OCI-LY1 (cell line): ENCODE measurements around the gene KLC1.

Experiments used
- H2AFZ ChIP-seq: fragments of 200-600 bp; sonication (generic), shearing (Covaris generic); 2 replicates; pipeline ENCODE4 v1.6.0; 2014; ENCODE audit warnings: antibody characterized with exemption, mild to moderate bottlenecking, low read length
- H3F3A ChIP-seq: fragments of 200-600 bp; sonication (generic), shearing (Covaris generic); 2 replicates; pipeline ENCODE4 v1.6.0; 2014; ENCODE audit warnings: mild to moderate bottlenecking, antibody characterized with exemption, low read length, moderate library complexity; ENCODE audit not compliant: insufficient read depth
- H3K27ac ChIP-seq: fragments of 200-600 bp; sonication (generic); 2 replicates; pipeline ENCODE4 v1.5.1; 2014; ENCODE audit warnings: low read length, mixed run types, mild to moderate bottlenecking, low read depth; ENCODE audit not compliant: poor library complexity, severe bottlenecking
- H3K27me3 ChIP-seq: fragments of 200-600 bp; sonication (generic); 2 replicates; pipeline ENCODE4 v1.6.0; 2014; ENCODE audit warnings: antibody characterized with exemption, mild to moderate bottlenecking, low read length, moderate library complexity; ENCODE audit not compliant: insufficient read depth
- H3K36me3 ChIP-seq: fragments of 200-600 bp; sonication (generic); 2 replicates; pipeline ENCODE4 v1.6.1; 2014; ENCODE audit warnings: mild to moderate bottlenecking, antibody characterized with exemption, low read length, moderate library complexity, mixed read lengths; ENCODE audit not compliant: insufficient read depth
- H3K4me1 ChIP-seq: fragments of 200-600 bp; sonication (generic); 2 replicates; pipeline ENCODE4 v1.5.1; 2014; ENCODE audit warnings: mild to moderate bottlenecking, low read length, moderate library complexity; ENCODE audit not compliant: insufficient read depth, severe bottlenecking
- H3K4me2 ChIP-seq: fragments of 200-600 bp; sonication (generic), shearing (Covaris generic); 2 replicates; pipeline ENCODE4 v1.6.1; 2014; ENCODE audit warnings: low read length
- H3K4me3 ChIP-seq: fragments of 200-600 bp; sonication (generic); 2 replicates; pipeline ENCODE4 v1.5.1; 2014; ENCODE audit warnings: low read length, low read depth, mild to moderate bottlenecking, mixed read lengths; ENCODE audit not compliant: poor library complexity, severe bottlenecking
- H3K79me2 ChIP-seq: fragments of 200-600 bp; shearing (Covaris generic); 2 replicates; pipeline ENCODE4 v1.6.1; 2016; ENCODE audit warnings: mixed run types, low read length, mixed read lengths; ENCODE audit not compliant: insufficient read depth
- H3K9ac ChIP-seq: fragments of 200-600 bp; sonication (generic), shearing (Covaris generic); 2 replicates; pipeline ENCODE4 v1.6.1; 2014; ENCODE audit warnings: mild to moderate bottlenecking, low read length, mixed read lengths
- H3K9me2 ChIP-seq: fragments of 200-600 bp; sonication (generic), shearing (Covaris generic); 2 replicates; pipeline ENCODE4 v1.6.1; 2014; ENCODE audit warnings: low read depth, mild to moderate bottlenecking, low read length, mixed read lengths
- H3K9me3 ChIP-seq: fragments of 200-600 bp; shearing (Covaris generic); 2 replicates; pipeline ENCODE4 v1.6.1; 2014; ENCODE audit warnings: low read length, mixed read lengths
- H4K20me1 ChIP-seq: fragments of 200-600 bp; sonication (generic), shearing (Covaris generic); 2 replicates; pipeline ENCODE4 v1.6.0; 2016; ENCODE audit warnings: mild to moderate bottlenecking, low read length; ENCODE audit not compliant: insufficient read depth
- CTCF ChIP-seq: fragments of 200-600 bp; sonication (generic), shearing (Covaris generic); IDR thresholded peaks from 2 replicates; pipeline ENCODE4 v1.5.1; 2017; ENCODE audit warnings: mild to moderate bottlenecking, antibody characterized with exemption, low read length, moderate library complexity, mixed read lengths
- EZH2 ChIP-seq: fragments of 200-600 bp; sonication (generic), shearing (Covaris generic); IDR thresholded peaks from 2 replicates; pipeline ENCODE4 v1.8.0; 2017; ENCODE audit warnings: borderline replicate concordance, mixed run types, mild to moderate bottlenecking, antibody characterized with exemption, low read length, moderate library complexity, mixed read lengths

The KLC1 gene

GRCh38 chr14:103694572-103695026 is 65.6 kb downstream of the KLC1 start:
- Histone ChIP-seq H3K9me2 (no peaks in the 10 kb centered on the region), H3K27ac (peak overlapping the region; percentile 97), H3K79me2 (no peaks in the 10 kb centered on the region), H3K4me3 (no peak overlapping the region), H2AFZ (no peak overlapping the region), H3K4me2 (no peak overlapping the region), H3K27me3 (no peaks in the 10 kb centered on the region), H3K9ac (no peak overlapping the region), H3K36me3 (peaks cover 51% of the 10 kb centered on the region), H4K20me1 (no peaks in the 10 kb centered on the region), H3K4me1 (peaks cover 100% of the 10 kb centered on the region), H3F3A (peaks cover 4% of the 10 kb centered on the region; the same call in 1 of the 2 replicates), H3K9me3 (no peaks in the 10 kb centered on the region)
- TF ChIP-seq CTCF (peak; percentile 31; the same call in 1 of the 2 replicates), EZH2 (no peak)

DNA sequence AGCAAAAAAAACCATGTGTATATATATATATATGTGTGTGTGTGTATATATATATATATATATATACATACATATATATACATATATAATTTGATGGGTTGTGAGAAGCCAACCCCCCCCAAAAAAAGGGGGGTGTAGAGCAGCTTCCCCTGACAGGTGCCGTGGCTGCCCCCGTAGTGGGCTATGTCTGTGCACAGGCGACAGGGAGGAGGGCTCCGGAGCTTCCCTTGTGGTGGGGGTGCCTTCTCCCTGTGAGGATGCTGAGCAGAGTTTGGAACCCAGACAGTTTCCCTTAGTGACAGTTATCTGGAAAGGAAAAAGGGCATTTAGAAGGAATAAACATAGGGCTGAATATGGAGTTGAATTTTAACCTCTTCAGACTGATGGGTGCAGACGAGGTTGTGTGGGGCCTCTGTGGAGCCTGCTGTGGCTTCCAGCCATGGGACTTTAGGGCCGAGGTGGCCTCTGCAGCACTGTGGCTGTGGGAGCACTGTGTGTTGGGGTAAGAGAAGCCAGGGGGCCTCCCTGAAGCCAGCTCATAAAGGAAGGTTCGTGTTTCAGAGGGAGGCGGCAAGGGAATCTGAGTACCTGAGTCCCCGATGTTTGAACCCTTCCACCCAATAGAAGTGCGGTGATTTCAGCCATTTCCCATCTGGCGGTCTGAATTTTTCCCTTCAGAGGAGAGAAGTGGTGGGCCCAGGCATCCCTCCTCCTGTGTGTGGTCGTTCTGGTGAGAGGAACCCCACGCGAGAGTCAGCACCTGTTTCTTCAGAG is 66.5 kb downstream of the KLC1 start:
- Histone ChIP-seq H3K36me3 (peaks cover 60% of the 10 kb centered on the region), H3K4me3 (no peak overlapping the region)
- no peak for TF ChIP-seq CTCF
- no peak for TF ChIP-seq EZH2

GRCh38 chr14:103696070-103696402 is 67.0 kb downstream of the KLC1 start:
- TF ChIP-seq EZH2, result no peak
- no peak for TF ChIP-seq CTCF
- peaks cover 100% of the 10 kb centered on the region for H3K4me1 ChIP-seq
- H3K4me2 ChIP-seq, result peak overlapping the region; percentile 35; the same call in 1 of the 2 replicates
- H3K79me2 ChIP-seq, result no peaks in the 10 kb centered on the region
- H3K36me3 ChIP-seq, result peaks cover 66% of the 10 kb centered on the region
- H3F3A ChIP-seq, result peaks cover 4% of the 10 kb centered on the region; the same call in 1 of the 2 replicates
- H3K9me3 ChIP-seq, result no peaks in the 10 kb centered on the region
- no peak overlapping the region for H2AFZ ChIP-seq
- H3K27me3 ChIP-seq, result no peaks in the 10 kb centered on the region
- no peaks in the 10 kb centered on the region for H4K20me1 ChIP-seq
- H3K27ac ChIP-seq, result peak overlapping the region; percentile 97
- no peak overlapping the region for H3K4me3 ChIP-seq
- H3K9me2 ChIP-seq, result no peaks in the 10 kb centered on the region
- H3K9ac ChIP-seq, result no peak overlapping the region; the same call in 1 of the 2 replicates

More for the DNA sequence above, 66.5 kb downstream of the KLC1 start:
- H3K79me2 ChIP-seq, result no peaks in the 10 kb centered on the region
- H3K9me3 ChIP-seq, result no peaks in the 10 kb centered on the region
- peaks cover 100% of the 10 kb centered on the region for H3K4me1 ChIP-seq
- no peak overlapping the region for H2AFZ ChIP-seq
- no peaks in the 10 kb centered on the region for H3K9me2 ChIP-seq
- peaks cover 4% of the 10 kb centered on the region; the same call in 1 of the 2 replicates for H3F3A ChIP-seq
- H3K27ac ChIP-seq, result peak overlapping the region; percentile 97
- H3K9ac ChIP-seq, result peak overlapping the region; percentile 42; the same call in 1 of the 2 replicates
- no peaks in the 10 kb centered on the region for H3K27me3 ChIP-seq
- peak overlapping the region; percentile 31; the same call in 1 of the 2 replicates for H3K4me2 ChIP-seq
- no peaks in the 10 kb centered on the region for H4K20me1 ChIP-seq
